HG03060 (cell line): ENCODE results near the gene IL1F10.

Source experiments
- ATAC-seq: cut with Tn5 transposase; IDR thresholded peaks from one replicate; pipeline ENCODE4 v1.9.1; 2021; ENCODE audit warnings: low read depth, moderate number of reproducible peaks; ENCODE audit not compliant: unreplicated experiment

The IL1F10 gene

GRCh38 chr2:113058411-113058994 lies 9.3 kb upstream of the IL1F10 start:
- no peak for ATAC-seq

DNA sequence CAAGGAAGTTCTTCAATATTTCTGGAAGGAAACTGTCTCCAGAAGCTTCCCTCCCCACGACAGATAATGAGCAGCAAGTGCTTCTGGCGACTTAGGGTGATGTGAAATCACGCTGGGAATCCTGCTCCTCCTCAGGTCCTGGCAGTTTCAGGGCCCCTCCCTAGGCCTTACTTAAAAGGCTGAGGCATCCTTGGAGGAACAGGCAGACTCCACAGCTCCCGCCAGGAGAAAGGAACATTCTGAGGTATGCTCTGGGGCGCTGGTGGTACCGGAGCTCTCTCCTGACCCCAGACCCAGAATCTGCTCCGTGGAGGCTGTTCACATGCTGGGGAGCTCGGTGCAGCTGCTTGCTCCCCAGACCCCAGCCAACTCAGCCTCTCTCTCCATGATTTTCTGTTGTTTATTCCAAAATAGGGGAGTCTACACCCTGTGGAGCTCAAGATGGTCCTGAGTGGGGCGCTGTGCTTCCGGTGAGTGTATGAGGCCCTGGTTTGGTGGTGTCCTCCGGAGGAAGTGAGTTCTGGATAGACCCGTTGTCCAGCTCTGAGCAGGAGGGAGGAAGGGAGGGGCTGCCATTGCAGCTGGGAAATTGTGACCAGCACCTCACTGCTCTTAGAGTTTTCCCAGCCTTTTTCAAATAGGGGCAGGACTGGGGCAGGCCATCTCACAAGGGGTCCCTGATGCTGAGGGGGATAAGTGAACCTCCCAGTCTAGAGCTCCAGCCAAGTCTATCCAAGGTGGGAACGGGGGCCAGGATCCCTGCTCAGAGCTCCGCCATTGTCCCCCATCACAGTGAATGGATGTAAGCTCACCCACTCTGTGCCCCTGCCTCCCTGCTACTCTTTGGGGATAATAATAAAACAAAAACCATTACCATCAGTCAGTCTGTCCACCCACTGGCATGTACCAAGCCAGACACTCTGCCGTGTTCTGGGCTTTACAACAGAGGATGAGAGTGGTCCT lies 8.5 kb upstream of the IL1F10 start, which contains the start of gene IL36RN:
Gene IL36RN, plus strand, starts transcription at position 201 of the 963 bp plus-strand sequence. Its CDS starts 241 bp downstream, at position 442.
- ATAC-seq, result no peak

DNA sequence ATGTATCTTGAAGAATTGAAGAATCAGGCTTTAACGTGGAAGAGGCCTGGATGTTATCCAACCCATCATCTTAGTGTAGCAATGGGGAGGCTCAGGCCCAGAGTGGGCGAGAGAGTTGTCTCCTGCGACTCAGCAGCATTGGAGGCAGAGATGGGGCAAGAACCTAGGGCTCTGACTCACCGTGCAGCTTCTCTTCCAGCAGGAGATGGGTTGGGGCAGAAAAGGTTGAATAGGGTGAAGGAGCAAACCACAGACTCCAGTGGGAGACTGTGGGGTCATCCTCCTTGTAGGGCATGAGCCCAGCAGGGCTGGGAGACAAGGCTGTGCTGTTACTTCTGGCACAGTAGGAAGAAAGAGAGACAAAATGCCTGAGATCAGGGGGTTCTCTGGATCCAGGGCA lies 7.4 kb upstream of the IL1F10 start:
- no peak for ATAC-seq

DNA sequence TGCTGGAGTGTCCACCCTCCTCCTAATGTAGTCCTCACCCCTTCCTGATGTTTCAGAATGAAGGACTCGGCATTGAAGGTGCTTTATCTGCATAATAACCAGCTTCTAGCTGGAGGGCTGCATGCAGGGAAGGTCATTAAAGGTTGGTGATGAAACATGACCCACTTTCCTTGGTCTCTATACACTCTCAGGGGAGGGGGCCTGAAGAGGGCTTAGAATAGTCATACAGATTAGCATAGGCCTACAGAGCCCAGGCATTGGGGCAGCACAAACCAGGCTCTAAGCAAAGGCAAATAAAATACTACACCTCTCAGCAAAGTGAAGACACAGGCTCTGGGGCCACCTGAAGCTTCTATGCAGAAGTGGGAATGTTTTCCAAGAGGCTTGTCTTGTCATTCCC lies 7.0 kb upstream of the IL1F10 start:
- no peak for ATAC-seq

DNA sequence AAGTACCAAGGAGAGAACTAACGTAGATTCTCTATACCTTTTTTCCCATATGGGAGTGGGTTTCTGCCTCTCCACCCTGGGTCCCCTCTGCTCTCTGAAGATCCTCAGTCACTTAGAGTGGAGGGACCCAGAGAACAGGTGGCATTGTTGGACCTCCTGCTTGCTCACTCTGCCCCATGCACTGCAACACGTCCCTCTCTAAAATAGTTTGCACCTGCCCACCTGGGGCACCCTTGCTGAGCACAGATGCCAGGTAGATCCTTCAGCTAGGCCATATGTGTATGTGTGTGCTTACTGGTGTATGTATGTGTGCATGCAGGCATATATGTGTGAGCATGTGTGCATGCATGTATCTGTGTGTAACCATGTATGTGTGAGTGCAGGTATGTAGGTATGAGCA lies 6.5 kb upstream of the IL1F10 start:
- no peak for ATAC-seq

- no peak for ATAC-seq
Measured at GRCh38 chr2:113061896-113062770, 5.6 kb upstream of the IL1F10 start.

DNA sequence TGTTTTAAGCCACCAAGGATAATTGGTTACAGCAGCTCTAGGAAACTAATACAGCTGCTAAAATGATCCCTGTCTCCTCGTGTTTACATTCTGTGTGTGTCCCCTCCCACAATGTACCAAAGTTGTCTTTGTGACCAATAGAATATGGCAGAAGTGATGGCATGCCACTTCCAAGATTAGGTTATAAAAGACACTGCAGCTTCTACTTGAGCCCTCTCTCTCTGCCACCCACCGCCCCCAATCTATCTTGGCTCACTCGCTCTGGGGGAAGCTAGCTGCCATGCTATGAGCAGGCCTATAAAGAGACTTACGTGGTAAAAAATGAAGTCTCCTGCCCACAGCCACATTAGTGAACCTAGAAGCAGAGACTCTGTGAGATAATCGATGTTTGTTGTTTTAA lies 3.5 kb upstream of the IL1F10 start:
- ATAC-seq, result no peak

DNA sequence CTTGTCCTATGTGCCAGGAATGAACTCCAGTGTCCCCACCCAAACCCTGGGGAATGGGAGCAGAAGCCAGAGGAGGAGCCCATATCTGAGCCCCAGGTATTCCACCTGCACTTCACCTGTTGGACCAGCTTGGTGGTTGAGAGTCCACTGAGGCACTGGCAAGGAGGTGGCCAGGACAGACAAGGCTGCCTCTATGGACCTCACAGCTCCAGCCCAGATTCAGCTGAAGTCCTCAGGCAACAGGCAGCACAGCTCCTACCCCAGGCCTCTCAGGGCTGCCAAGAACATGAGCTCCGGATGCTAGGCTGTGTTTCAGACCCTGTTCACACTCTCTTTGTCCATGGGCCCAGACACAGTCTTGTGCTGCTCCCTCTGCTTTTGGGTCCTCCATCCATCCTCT lies 2.9 kb upstream of the IL1F10 start:
- ATAC-seq, result no peak

GRCh38 chr2:113068249-113068648 lies 479 bp downstream of the IL1F10 start:
- ATAC-seq, result no peak

DNA sequence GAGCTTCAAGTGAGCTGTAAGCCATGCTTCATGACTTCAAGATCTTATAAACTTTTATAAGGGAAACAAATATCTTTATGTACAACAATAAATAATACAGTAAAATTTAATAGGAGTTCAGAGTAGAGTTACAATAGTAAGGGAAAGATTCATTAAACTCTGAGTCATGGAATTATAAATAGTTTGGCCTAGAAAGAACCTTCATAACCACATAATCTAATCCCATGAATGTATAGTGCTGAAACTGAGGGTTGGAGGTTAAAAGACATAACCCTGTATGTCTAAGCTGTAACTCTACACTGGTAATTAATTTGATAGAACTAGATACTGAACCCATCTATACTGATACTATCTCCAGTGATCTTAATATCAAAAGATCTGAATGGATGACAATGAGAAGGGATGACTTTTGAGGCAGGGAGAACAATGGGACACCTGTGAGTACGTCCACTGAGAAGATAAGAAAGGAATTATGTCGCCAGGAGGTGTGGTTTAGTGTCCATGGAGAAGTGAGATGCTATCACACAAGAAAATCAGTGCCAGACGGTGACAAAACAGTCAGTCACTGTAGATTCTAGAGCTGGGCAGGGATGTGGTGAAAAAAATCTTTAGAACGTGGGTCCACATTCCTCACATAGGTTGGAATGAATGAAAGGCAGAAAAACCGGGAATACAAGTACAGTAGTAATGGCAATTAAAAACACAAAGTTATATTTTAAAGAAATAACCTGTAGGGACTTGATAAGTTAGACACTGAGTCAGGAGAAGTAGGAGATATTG lies 1.1 kb downstream of the IL1F10 start:
- ATAC-seq, result no peak

DNA sequence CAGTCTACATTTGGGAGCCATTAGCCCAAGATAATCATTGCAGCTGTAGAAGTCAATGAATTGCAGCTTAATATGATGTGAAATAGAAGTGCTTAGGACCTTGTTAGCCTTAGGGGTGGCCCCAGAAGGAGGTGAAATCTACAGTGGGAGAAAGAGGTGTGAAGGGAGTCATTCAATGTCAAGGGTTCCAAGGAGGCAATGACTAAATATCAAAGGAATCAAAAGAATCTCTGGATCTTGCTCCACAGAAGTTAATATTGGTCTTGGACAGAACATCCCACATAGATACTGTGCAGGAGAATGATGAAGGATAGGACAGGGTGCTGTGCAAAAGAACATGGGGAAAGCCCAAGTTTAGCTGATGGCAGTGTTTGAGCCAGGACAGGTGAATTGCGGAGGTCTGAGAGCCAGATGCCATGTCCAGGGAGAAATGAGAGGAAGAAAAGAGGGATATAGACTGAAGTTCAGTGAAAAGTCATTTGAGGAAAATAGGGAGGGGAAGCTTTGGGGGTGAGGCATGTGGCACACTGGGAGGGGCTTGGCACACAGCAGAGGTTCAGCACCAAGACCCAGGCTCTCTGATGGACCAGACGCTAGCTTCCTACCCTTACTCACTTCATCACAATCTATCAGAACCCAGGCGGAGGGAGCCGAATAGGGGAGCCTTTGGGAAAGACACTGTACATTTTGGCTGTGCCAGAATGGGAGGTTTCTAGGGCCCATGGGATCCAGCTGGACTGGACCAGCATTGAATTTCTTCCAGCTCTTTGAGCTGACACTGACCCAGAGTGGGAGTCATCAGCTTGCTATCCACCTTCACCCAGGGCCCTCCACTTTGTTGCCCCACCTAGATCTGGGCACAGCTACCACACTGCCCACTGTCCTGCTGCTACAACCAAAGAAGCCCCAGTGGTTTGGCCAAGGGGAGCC lies 2.2 kb downstream of the IL1F10 start:
- ATAC-seq, result no peak

DNA sequence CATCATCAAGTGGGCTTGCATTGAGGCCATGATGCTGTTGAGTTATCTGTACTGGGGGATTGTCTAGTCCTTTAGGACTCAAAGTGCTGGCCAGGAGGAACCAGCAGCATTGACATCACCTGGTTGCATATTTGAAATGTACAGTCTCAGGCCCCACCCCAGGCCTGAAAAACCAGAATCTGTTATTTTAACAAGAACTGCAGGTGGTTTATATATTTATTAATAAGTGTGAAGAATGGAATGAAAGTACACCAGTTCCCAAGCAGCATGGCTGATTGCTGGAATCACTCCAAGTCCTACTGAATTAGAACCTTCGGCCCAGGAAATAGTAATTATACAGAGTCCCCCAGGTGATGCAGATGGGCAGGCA lies 2.8 kb downstream of the IL1F10 start:
- no peak for ATAC-seq

DNA sequence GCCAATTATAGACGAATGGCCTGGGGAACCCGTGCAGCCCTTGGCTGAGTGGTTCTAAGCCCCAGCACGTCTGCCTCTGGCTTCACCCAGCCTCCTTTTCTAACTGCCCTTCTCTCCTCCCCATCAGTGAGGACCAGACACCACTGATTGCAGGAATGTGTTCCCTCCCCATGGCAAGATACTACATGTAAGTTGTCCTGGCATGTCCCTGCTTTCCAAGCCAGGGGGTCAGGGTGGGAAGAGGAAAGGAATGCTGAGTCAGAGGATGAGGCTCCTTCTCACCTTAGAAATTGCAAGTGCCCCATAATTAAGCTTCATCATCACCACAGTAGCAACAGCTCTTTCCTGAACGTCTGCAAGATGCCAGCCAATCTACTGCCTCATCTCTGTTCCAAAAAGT lies 4.8 kb downstream of the IL1F10 start:
- ATAC-seq, result no peak

GRCh38 chr2:113073325-113073834 lies 5.6 kb downstream of the IL1F10 start:
- ATAC-seq, result no peak

DNA sequence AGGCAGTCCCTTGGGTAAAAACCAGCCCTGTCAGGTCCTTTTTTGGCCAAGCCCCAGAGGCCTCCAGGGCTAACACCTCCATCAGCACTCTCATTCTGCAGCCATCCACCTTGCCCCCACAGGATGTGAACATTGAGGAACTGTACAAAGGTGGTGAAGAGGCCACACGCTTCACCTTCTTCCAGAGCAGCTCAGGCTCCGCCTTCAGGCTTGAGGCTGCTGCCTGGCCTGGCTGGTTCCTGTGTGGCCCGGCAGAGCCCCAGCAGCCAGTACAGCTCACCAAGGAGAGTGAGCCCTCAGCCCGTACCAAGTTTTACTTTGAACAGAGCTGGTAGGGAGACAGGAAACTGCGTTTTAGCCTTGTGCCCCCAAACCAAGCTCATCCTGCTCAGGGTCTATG lies 7.3 kb downstream of the IL1F10 start:
- no peak for ATAC-seq

GRCh38 chr2:113075600-113075999 lies 7.8 kb downstream of the IL1F10 start:
- no peak for ATAC-seq

GRCh38 chr2:113076954-113077669 lies 9.3 kb downstream of the IL1F10 start:
- ATAC-seq, result no peak

DNA sequence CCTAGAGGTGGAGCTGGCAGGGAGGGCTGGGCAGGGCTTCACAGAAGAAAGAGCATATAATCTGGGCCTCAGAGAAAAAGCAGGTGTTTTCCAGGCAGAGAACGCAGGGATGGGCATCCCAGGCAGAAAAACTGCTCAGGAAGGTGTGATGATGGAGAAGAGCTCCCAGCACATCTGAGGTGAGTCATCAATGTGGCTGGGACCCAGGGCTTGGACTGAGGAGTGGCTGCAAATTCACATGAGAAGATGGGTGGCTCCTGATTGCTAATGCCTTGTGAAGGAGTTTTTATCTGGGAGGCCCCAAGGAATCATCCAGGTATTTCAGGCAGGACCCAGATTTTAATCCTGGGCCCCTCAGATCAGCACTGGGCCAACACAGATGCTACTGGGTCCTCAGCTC lies 10.2 kb downstream of the IL1F10 start:
- no peak for ATAC-seq
